Choroid plexus epithelial cell (primary cell): ENCODE data around the gene MFSD11.
"Not testable (repeated sequence)": the region's sequence is repeated elsewhere in the genome, so short reads cannot be mapped to it uniquely, and the experiment has no call there.

ENCODE experiments used
- DNase-seq: peaks from one replicate; pipeline ENCODE4 v3.0.0-alpha.2; 2010; ENCODE audit warnings: low read depth
- H3K4me3 ChIP-seq: 2 replicates; pipeline ENCODE4 v1.5.1; 2011; ENCODE audit warnings: low read depth, mild to moderate bottlenecking, control low read depth, low read length, moderate library complexity
- CTCF ChIP-seq: conservative IDR thresholded peaks from 2 replicates; pipeline ENCODE4 v1.5.1; 2011; ENCODE audit warnings: low read depth, mild to moderate bottlenecking, control low read depth, inconsistent platforms, low read length, moderate library complexity

MFSD11 gene

GRCh38 chr17:76710863-76711611, 26.9 kb upstream of the MFSD11 start, which contains the start of gene MXRA7:
Gene MXRA7, minus strand, starts transcription at chr17:76710965. Its CDS starts 19 bp downstream, at chr17:76710946.
- peak; percentile 60 for DNase-seq
- TF ChIP-seq CTCF, result no peak
- peak within 1 kb of the TSS; percentile 79 for H3K4me3 ChIP-seq

- H3K4me3 ChIP-seq, DNase-seq: not testable (repeated sequence)
Observed at GRCh38 chr17:76712321-76712720, 25.6 kb upstream of the MFSD11 start.

GRCh38 chr17:76713765-76714164, 24.2 kb upstream of the MFSD11 start:
- no peak overlapping the region for H3K4me3 ChIP-seq
- TF ChIP-seq CTCF, result no peak
- DNase-seq, result no peak

- DNase-seq, result no peak
- H3K4me3 ChIP-seq, result no peak overlapping the region
- no peak for TF ChIP-seq CTCF
Observed at GRCh38 chr17:76714336-76714735, 23.6 kb upstream of the MFSD11 start.

GRCh38 chr17:76714822-76715495, 23.0 kb upstream of the MFSD11 start:
- DNase-seq, result peak; percentile 67
- H3K4me3 ChIP-seq, result no peak overlapping the region
- TF ChIP-seq CTCF, result peak; percentile 84

- no peak for TF ChIP-seq CTCF
- no peak overlapping the region for H3K4me3 ChIP-seq
- DNase-seq, result no peak
Observed at GRCh38 chr17:76715496-76715830, 22.5 kb upstream of the MFSD11 start.

GRCh38 chr17:76716146-76716838, 21.6 kb upstream of the MFSD11 start:
- peak overlapping the region; percentile 32 for H3K4me3 ChIP-seq
- DNase-seq, result peak; percentile 100

More at GRCh38 chr17:76716146-76716838, 21.6 kb upstream of the MFSD11 start:
- TF ChIP-seq CTCF, result no peak
